Fibroblast of skin of left quadriceps (primary cell): Measurements from ENCODE around the gene TOP1.

ENCODE experiments used
- DNase-seq, 2 experiments: peaks; one replicate each; pipeline ENCODE4 v3.0.0-alpha.2; 2013; ENCODE audit warnings: low read depth in 2 of 2

Gene TOP1

GRCh38 chr20:41167481-41168253 lies 139.0 kb downstream of the TOP1 start:
- DNase-seq, result no peak

- no peak for DNase-seq
Measured at GRCh38 chr20:41168281-41169161, 139.9 kb downstream of the TOP1 start.

GRCh38 chr20:41169162-41169690 lies 140.6 kb downstream of the TOP1 start:
- DNase-seq, result no peak

- no peak for DNase-seq
Measured at GRCh38 chr20:41169791-41170351, 141.2 kb downstream of the TOP1 start.

GRCh38 chr20:41170386-41171105 lies 141.9 kb downstream of the TOP1 start:
- no peak for DNase-seq

GRCh38 chr20:41171736-41172295 lies 143.2 kb downstream of the TOP1 start:
- DNase-seq, result no peak

- no peak for DNase-seq
Measured at GRCh38 chr20:41172296-41173140, 143.9 kb downstream of the TOP1 start.

GRCh38 chr20:41173161-41173721 lies 144.6 kb downstream of the TOP1 start:
- DNase-seq, result peak; percentile 36 to 48

- DNase-seq, result no peak
Measured at GRCh38 chr20:41173791-41174341, 145.2 kb downstream of the TOP1 start.
